Esophagus (tissue), 2 donors: ENCODE results near the gene RNASE4. TPM values are rescaled to one million over a fixed set of nuclear protein-coding genes. Genes with fewer than 3 reads are reported as not detected.
"Not testable (repeated sequence)": the region's sequence is repeated elsewhere in the genome, so short reads cannot be mapped to it uniquely, and the experiment has no call there.

Experiments used
- H3K27ac ChIP-seq, 2 donors: one replicate each; pipeline ENCODE4 v1.5.1; 2013; ENCODE audit warnings: low read depth in 2 of 2, mild to moderate bottlenecking in 2 of 2, inconsistent platforms in 1 of 2, low read length in 1 of 2, moderate library complexity in 1 of 2
- H3K27me3 ChIP-seq, 2 donors: one replicate each; pipeline ENCODE4 v1.6.1; 2013; ENCODE audit warnings: low read length in 2 of 2, control low read depth in 1 of 2, mild to moderate bottlenecking in 1 of 2; ENCODE audit not compliant: insufficient read depth in 2 of 2, control insufficient read depth in 1 of 2
- H3K36me3 ChIP-seq, 2 donors: one replicate each; pipeline ENCODE4 v1.6.1; 2013; ENCODE audit warnings: low read length in 1 of 2; ENCODE audit not compliant: control insufficient read depth in 2 of 2, insufficient read depth in 2 of 2
- H3K4me1 ChIP-seq, 2 donors: one replicate each; pipeline ENCODE4 v1.6.1; 2013; ENCODE audit warnings: low read length in 1 of 2; ENCODE audit not compliant: control insufficient read depth in 2 of 2, insufficient read depth in 2 of 2
- H3K4me3 ChIP-seq, 2 donors: one replicate each; pipeline ENCODE4 v1.5.1; 2013; ENCODE audit warnings: low read length in 2 of 2, mild to moderate bottlenecking in 2 of 2, low read depth in 1 of 2, moderate library complexity in 1 of 2
- H3K9me3 ChIP-seq, 2 donors: one replicate each; pipeline ENCODE4 v1.6.1; 2013; ENCODE audit warnings: mild to moderate bottlenecking in 2 of 2, low read depth in 1 of 2, low read length in 1 of 2, moderate library complexity in 1 of 2; ENCODE audit not compliant: control insufficient read depth in 2 of 2, insufficient read depth in 1 of 2
- WGBS, 2 donors: extraction: QIAGEN DNeasy Blood & Tissue Kit; methylation state at CpG; one replicate each; pipeline ENCODE4 v1.1.7; 2013; 5-methylcytosine and 5-hydroxymethylcytosine counted together
- polyA plus RNA-seq, 2 donors: library from polyadenylated mRNA; stranded (reverse); fragments of 200-250 nt; gene quantifications; one replicate each; pipeline ENCODE4 v1.2.3, GENCODE V29; 2013
- donor health status: healthy with polysubstance abuse.
- donor health status: Bipolar disorder and iron deficiency.

The RNASE4 gene
- polyA plus RNA-seq, 2 donors, result 4.4 to 18.6 TPM

- Histone ChIP-seq H3K4me3 (no peak overlapping the region), H3K4me1 (no peaks in the 10 kb centered on the region), H3K27ac (no peak overlapping the region), H3K9me3 (no peaks in the 10 kb centered on the region), H3K36me3 (peaks cover 4 to 6% of the 10 kb centered on the region in 2 donors), H3K27me3 (no peaks in the 10 kb centered on the region)
- 34 to 36% methylated on average over 6 of the region's 6 CpGs for WGBS, 2 donors
Measured at GRCh38 chr14:20697273-20698017, 13.1 kb downstream of the RNASE4 start.

- Histone ChIP-seq H3K27ac (no peak overlapping the region), H3K9me3 (no peaks in the 10 kb centered on the region), H3K36me3 (peaks cover 4 to 6% of the 10 kb centered on the region in 2 donors)
Measured at GRCh38 chr14:20698018-20698329, 13.6 kb downstream of the RNASE4 start.

GRCh38 chr14:20698934-20699333 lies 14.6 kb downstream of the RNASE4 start:
- Histone ChIP-seq H3K4me1 (no peaks in the 10 kb centered on the region), H3K27me3 (no peaks in the 10 kb centered on the region), H3K36me3 (peaks cover 0 to 3% of the 10 kb centered on the region in 2 donors), H3K4me3 (no peak overlapping the region), H3K9me3 (no peaks in the 10 kb centered on the region), H3K27ac (no peak overlapping the region)
- WGBS, 2 donors, result 83 to 84% methylated on average over 5 of the region's 5 CpGs

More at GRCh38 chr14:20698018-20698329, 13.6 kb downstream of the RNASE4 start:
- no peak overlapping the region for H3K4me3 ChIP-seq
- H3K4me1 ChIP-seq, result no peaks in the 10 kb centered on the region
- H3K27me3 ChIP-seq, result no peaks in the 10 kb centered on the region

GRCh38 chr14:20699931-20700330 lies 15.6 kb downstream of the RNASE4 start:
- Histone ChIP-seq H3K27me3 (no peaks in the 10 kb centered on the region), H3K36me3 (peaks cover 0 to 3% of the 10 kb centered on the region in 2 donors), H3K4me3 (no peak overlapping the region), H3K4me1 (no peaks in the 10 kb centered on the region), H3K9me3 (no peaks in the 10 kb centered on the region), H3K27ac (no peak overlapping the region)

GRCh38 chr14:20700965-20701364 lies 16.6 kb downstream of the RNASE4 start:
- H3K36me3 ChIP-seq, H3K27ac ChIP-seq, H3K4me3 ChIP-seq, H3K4me1 ChIP-seq, H3K9me3 ChIP-seq, H3K27me3 ChIP-seq: not testable (repeated sequence)
- WGBS, 2 donors, result 96 to 97% methylated on average over 7 of the region's 7 CpGs

- Histone ChIP-seq H3K27me3 (no peaks in the 10 kb centered on the region), H3K27ac (peak overlapping the region in 1 of 2 donors; percentile 21), H3K4me1 (no peaks in the 10 kb centered on the region), H3K36me3 (no peaks in the 10 kb centered on the region), H3K9me3 (no peaks in the 10 kb centered on the region), H3K4me3 (no peak overlapping the region)
- WGBS, 2 donors, result 39 to 42% methylated on average over 4 of the region's 4 CpGs
Measured at GRCh38 chr14:20706657-20707355, 22.4 kb downstream of the RNASE4 start.

GRCh38 chr14:20707622-20708021 lies 23.3 kb downstream of the RNASE4 start:
- H3K4me3 ChIP-seq, result no peak overlapping the region
- H3K27me3 ChIP-seq, result no peaks in the 10 kb centered on the region
- no peaks in the 10 kb centered on the region for H3K9me3 ChIP-seq
- WGBS, 2 donors, result 56 to 74% methylated on average over 2 of the region's 2 CpGs
- peak overlapping the region in 1 of 2 donors; percentile 13 for H3K27ac ChIP-seq
- no peaks in the 10 kb centered on the region for H3K36me3 ChIP-seq
- H3K4me1 ChIP-seq, result no peaks in the 10 kb centered on the region

GRCh38 chr14:20711261-20711660 lies 26.9 kb downstream of the RNASE4 start:
- H3K27ac ChIP-seq, result no peak overlapping the region

GRCh38 chr14:20711685-20712084 lies 27.3 kb downstream of the RNASE4 start:
- Histone ChIP-seq H3K9me3 (no peaks in the 10 kb centered on the region), H3K27me3 (no peaks in the 10 kb centered on the region), H3K27ac (no peak overlapping the region), H3K4me1 (no peaks in the 10 kb centered on the region), H3K36me3 (no peaks in the 10 kb centered on the region), H3K4me3 (no peak overlapping the region)
- WGBS, 2 donors, result 55 to 56% methylated on average over 4 of the region's 4 CpGs

More at GRCh38 chr14:20711261-20711660, 26.9 kb downstream of the RNASE4 start:
- H3K9me3 ChIP-seq, result no peaks in the 10 kb centered on the region
- 60 to 66% methylated on average over 4 of the region's 4 CpGs for WGBS, 2 donors
- H3K36me3 ChIP-seq, result no peaks in the 10 kb centered on the region
- H3K4me3 ChIP-seq, result no peak overlapping the region
- no peaks in the 10 kb centered on the region for H3K4me1 ChIP-seq
- no peaks in the 10 kb centered on the region for H3K27me3 ChIP-seq

- no peak overlapping the region for H3K27ac ChIP-seq
- H3K9me3 ChIP-seq, result no peaks in the 10 kb centered on the region
- H3K27me3 ChIP-seq, result no peaks in the 10 kb centered on the region
- H3K4me1 ChIP-seq, result no peaks in the 10 kb centered on the region
- no peak overlapping the region for H3K4me3 ChIP-seq
- H3K36me3 ChIP-seq, result no peaks in the 10 kb centered on the region
- 29 to 31% methylated on average over 2 of the region's 2 CpGs for WGBS, 2 donors
Measured at GRCh38 chr14:20712904-20713303, 28.5 kb downstream of the RNASE4 start.
